ENCODE measurements around the gene OR9A4.
A peak's percentile ranks its signal among the peaks of the same experiment; 100 is the strongest.
"Not testable (repeated sequence)": the region's sequence is repeated elsewhere in the genome, so short reads cannot be mapped to it uniquely, and the experiment has no call there.

OR9A4 gene

DNA sequence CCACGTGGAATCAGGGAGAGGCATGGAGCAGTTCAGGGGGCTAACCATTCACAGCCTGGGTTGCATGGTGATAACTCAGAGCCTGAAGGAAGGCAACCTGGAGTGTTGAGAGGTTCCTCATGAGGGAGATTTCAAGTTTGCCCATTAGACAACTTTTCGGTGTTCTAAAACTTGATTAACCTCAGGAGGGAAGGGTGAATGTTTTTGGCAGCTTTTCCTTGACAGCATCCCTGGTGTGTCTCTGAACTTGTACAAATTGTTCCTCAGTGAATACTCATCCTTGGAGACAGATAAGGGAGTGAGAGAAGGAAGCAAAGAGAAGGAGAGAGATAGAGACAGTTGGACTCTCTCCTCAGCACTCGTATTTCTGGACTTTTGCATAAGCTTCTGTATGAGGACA is at the start of gene OR9A4:
TSS of gene OR9A4 (plus strand) at position 301 of the 400 bp plus-strand sequence. CDS start 2,477 bp downstream, outside the sequence.
- no peak for DNase-seq

DNA sequence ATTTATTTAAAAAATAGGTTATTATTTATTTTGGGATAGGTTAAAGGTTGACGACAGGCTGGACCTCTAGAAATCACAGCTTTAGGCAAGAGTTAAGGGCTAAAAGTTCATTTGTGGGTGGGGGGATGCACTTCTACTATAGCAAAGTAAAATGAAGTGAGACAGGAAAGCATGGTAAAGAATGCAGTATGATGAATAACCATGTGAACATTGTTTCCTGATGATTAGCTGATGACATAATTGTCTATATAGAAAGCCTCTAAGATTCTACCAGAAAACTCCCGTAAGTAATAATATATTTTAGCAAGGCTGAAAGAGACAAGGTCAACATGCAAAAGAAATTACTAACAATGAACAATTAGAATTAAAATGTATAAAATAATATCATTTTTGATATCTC is 49.2 kb upstream of the OR9A4 start:
- no peak for DNase-seq

GRCh38 chr7:141872931-141873330 is 43.3 kb upstream of the OR9A4 start:
- DNase-seq, result no peak

DNA sequence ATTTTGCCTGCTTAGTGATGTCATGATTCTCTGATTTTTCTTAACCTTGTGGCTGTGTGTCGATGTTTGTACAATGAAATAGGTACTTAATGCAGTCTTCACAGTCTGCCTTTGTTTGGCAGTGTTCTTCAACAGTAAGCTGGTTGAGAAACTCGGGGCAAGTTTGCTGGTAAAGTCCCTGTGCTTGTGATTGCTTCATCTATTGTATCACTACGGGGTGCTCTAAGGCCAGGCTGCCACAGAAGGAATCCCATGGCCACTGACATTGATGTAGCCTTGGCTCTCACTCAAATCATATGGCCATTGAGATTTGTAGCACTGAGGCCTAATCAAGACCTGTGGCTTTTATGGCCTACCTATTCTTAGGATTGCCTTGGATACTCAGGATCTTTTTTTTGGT is 41.4 kb upstream of the OR9A4 start:
- DNase-seq, result no peak

DNA sequence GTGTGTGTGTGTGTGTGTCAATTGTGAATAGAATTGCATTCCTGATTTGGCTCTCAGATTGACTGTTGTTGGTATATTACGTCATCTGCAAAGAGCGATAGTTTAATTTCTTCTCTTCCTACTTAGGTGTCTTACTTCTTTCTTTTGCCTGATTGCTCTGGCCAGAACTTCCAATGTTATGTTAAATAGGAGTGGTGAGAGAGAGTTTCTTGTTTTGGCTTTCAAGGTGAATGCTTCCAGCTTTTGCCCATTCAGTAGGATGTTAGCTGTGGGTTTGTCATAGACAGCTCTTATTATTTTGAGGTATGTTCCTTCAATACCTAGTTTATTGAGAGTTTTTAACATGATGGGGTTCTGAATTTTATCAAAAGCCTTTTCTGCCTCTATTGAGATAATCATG is 40.7 kb upstream of the OR9A4 start:
- no peak for DNase-seq

- no peak for DNase-seq
These were observed 39.8 kb upstream of the OR9A4 start for GRCh38 chr7:141876371-141876770.

GRCh38 chr7:141877365-141877764 is 38.8 kb upstream of the OR9A4 start:
- no peak for DNase-seq

DNA sequence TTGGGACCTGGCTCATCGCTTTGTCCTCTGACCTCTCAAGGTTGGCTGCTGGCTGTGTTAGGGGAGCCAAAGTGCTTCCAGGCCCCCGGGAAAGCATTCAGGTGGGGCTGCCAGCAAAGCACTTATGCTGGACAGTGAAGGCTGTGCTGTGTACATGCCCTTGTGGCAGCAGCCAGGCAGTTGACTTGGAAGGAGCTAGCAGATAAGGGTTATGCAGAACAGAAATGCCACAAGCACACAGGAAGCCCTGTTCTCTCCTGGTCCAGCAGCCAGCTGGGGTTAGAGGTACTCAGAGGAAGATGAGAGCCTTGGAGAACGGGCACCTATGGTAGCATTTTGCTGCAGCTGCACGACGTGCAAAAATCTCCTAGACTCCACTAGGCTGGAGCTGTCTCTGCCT is 35.2 kb upstream of the OR9A4 start:
- no peak for DNase-seq

DNA sequence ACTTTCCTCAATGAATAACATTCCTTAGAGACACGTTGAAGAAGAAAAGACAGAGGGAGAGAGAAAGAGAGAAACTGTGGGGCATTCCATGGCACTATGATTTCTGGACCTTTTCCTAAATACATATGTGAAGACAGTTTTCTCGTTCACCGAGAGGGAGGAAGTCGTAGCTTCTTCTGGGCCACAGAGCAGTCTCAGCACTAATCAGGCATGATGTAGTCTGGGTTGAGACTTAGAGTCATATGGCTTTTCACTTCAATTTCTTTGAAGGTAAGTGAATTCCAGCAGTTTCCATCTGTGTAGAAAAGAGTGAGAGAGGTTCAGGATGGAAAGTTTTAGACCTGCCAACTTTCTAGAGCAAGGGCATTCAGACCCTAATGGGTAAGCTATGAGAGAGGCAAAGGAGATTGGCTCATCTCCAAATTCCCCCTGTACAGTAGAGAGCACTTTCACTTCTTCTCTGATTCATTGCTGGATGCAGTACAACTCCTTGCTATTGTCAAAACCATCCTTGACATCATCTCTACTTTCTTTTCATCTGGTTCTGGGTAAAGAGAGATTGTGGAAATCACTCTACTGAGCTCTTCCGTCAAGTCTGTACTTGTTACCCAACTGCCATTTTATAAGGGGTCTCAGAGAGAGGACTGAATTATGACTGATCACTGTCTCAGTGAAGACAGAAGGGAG is 31.5 kb upstream of the OR9A4 start:
- DNase-seq, result no peak

GRCh38 chr7:141889321-141889720 is 26.9 kb upstream of the OR9A4 start:
- no peak for DNase-seq

GRCh38 chr7:141891336-141891735 is 24.9 kb upstream of the OR9A4 start:
- DNase-seq, result peak; percentile 13 to 28

DNA sequence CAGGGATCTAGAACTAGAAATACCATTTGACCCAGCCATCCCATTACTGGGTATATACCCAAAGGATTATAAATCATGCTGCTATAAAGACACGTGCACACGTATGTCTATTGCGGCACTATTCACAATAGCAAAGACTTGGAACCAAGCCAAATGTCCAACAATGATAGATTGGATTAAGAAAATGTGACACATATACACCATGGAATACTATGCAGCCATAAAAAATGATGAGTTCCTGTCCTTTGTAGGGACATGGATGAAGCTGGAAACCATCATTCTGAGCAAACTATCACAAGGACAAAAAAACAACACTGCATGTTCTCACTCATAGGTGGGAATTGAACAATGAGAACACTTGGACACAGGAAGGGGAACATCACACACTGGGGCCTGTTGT is 16.8 kb upstream of the OR9A4 start:
- DNase-seq, result not testable (repeated sequence)

DNA sequence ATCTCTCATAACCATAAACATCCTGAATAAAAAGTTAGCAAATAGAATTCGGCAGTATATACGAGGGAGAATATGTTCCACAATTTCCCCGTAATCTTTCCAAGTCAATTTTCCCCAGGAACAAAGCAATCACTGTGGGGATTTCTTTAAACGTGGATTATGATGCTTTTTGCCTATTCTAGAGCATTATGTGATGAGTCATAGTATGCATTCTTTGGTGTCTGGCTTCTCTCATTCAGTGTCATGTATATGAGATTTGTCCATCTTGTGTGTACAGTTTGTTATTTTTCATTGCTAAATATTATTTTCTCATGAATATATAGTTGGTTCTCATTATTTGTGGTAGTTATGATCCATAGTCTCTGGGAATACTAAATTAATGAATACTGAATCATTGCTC is 9.9 kb upstream of the OR9A4 start:
- DNase-seq, result no peak

GRCh38 chr7:141911391-141911790 is 4.8 kb upstream of the OR9A4 start:
- no peak for DNase-seq

- peak; percentile 19 to 48 for DNase-seq
These were observed 634 bp upstream of the OR9A4 start for GRCh38 chr7:141915565-141915964.

DNA sequence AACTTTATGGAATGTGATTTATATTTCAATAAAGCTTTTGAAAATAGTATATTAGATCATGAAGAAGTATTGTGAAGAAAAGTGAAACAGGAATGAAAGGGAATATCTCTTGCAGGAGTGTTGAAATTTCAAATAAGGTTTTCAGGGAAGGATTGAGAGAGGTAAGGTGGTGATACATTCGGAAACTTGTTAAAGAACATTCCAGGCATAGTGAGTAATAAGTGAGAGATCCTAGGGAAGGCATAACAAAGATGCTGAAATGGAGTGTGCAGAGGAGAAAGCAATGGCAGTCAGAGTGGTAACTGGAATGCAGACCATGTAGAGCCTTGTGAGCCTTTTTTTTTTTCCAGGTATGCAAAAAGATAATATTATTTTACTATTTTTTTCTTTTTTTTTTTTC is 4.1 kb downstream of the OR9A4 start:
- no peak for DNase-seq

- DNase-seq, result peak; percentile 64 to 80
These were observed 12.1 kb downstream of the OR9A4 start for GRCh38 chr7:141928146-141928844.

DNA sequence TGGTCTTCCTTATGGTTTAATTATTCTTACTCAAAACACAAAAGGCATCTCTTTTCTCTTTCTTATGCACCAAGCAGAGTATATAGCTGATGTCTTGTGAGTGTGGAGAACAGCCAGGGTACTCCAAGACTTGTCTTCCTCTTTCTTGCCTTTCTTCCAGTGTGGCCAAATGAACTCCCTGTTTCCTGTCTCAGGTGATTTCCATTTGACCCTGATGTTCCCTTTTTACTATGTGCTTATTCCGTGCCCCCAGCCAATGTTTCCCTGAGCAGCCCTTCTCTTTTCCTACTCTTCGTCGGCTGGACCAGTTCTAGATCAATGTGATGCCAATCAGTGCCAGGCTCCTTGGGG is 12.6 kb downstream of the OR9A4 start:
- DNase-seq, result peak; percentile 19 to 23

DNA sequence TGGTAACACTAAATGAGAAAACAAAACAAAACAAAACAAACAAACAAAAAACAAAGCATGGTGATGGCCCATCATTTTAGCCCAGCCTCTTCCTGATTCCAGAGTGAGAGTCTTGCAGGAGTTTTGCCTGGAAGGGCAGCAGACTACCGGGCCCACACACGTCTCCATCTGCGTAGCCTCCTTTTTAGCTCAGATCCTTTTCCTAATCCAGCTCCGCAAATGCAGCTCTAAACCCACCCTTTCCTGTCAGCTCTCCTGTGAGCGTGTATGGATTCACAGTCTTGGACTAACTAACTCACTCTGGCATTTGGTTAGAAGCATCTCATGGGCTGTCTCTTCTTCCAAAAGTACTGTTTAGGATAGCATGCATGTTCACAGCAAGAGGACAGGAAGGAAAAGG is 14.0 kb downstream of the OR9A4 start:
- no peak for DNase-seq

DNA sequence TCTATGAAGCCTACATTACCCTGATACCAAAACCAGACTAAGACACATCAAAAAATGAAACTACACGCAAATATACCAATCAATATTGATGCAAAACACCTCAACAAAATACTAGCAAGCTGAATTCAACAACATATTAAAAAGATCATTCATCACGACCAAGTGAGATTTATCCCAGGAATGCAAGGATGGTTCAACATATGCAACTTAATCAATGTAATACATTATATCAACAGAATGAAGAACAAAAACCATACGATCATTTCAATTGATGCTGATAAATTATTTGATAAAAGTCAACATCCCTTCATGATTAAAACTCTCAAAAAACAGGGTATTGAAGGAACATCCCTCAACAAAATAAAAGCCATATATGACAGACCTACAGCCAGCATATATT is 24.9 kb downstream of the OR9A4 start:
- no peak for DNase-seq

DNA sequence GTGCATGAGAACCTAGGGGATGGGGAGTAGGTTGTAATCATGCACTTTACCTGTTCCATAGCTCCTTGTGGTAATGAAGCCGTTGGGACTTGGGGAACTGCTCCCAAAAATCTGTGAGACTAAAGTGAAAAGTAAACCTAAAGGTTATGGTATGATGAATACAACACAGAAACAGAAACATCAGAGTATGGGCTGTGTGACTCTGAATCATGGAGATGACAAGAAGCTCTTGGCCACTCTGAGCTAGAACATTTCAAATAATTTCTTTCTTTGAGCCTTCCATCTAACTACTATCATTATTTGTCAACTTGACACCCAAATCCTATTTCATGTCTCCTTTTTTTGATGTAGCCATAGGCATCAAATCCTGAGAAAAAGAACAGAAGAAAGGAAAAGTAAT is 27.6 kb downstream of the OR9A4 start:
- DNase-seq, result no peak

GRCh38 chr7:141944811-141945210 is 28.6 kb downstream of the OR9A4 start:
- peak; percentile 28 to 45 for DNase-seq

- peak; percentile 91 to 96 for DNase-seq
These were observed 29.2 kb downstream of the OR9A4 start for GRCh38 chr7:141945356-141945755.

- peak; percentile 68 to 81 for DNase-seq
These were observed 30.6 kb downstream of the OR9A4 start, which contains the start of gene CLEC5A for GRCh38 chr7:141946796-141947195. TSS of gene CLEC5A (minus strand) at chr7:141946974. CDS start at chr7:141946292, 682 bp downstream.

DNA sequence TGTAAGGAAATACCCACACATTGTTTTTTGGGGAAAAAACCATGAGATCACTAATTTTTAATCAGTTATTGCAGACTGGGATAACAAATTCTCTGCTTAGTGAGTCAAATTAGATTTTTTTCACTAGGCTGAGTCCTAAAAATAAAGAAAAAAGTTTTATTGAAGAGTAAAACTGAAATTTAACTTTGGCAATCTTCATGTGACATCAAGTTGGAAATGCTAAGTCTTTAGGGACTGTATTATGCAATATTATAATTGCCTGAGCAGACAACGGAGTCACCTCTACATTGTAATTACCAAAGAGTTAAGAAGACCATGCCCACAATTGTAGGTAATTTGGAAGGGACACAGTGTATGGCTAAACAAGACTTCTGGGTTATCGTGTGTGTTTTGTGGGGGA is 32.8 kb downstream of the OR9A4 start:
- DNase-seq, result no peak
